ELF-1 (cell line): ENCODE measurements around the gene ATP1B3.
"Not testable (repeated sequence)": the region's sequence is repeated elsewhere in the genome, so short reads cannot be mapped to it uniquely, and the experiment has no call there.

Experiments
- DNase-seq: peaks from one replicate; pipeline ENCODE4 v3.0.0-alpha.2; 2016; ENCODE audit warnings: low read depth, low spot score

The ATP1B3 gene

GRCh38 chr3:141876381-141876890 lies at the start of gene ATP1B3:
Gene ATP1B3, plus strand, starts transcription at chr3:141876643. Its CDS starts 159 bp downstream, at chr3:141876802.
- peak; percentile 78 for DNase-seq

- DNase-seq, result no peak
Measured at GRCh38 chr3:141828487-141828886, 48.0 kb upstream of the ATP1B3 start.

GRCh38 chr3:141828890-141829289 lies 47.6 kb upstream of the ATP1B3 start:
- DNase-seq, result peak; percentile 93

GRCh38 chr3:141830508-141830907 lies 45.9 kb upstream of the ATP1B3 start:
- DNase-seq, result peak; percentile 54

- no peak for DNase-seq
Measured at GRCh38 chr3:141834292-141834691, 42.2 kb upstream of the ATP1B3 start.

- no peak for DNase-seq
Measured at GRCh38 chr3:141835557-141836229, 40.8 kb upstream of the ATP1B3 start.

- DNase-seq, result no peak
Measured at GRCh38 chr3:141839389-141839788, 37.1 kb upstream of the ATP1B3 start.

- no peak for DNase-seq
Measured at GRCh38 chr3:141840737-141841544, 35.5 kb upstream of the ATP1B3 start.

GRCh38 chr3:141844108-141844507 lies 32.3 kb upstream of the ATP1B3 start:
- DNase-seq, result no peak

GRCh38 chr3:141844812-141845211 lies 31.6 kb upstream of the ATP1B3 start:
- DNase-seq, result no peak

- DNase-seq, result peak; percentile 64
Measured at GRCh38 chr3:141845407-141846049, 30.9 kb upstream of the ATP1B3 start.

GRCh38 chr3:141846050-141846433 lies 30.4 kb upstream of the ATP1B3 start:
- DNase-seq, result no peak

- not testable (repeated sequence) for DNase-seq
Measured at GRCh38 chr3:141848159-141848748, 28.2 kb upstream of the ATP1B3 start.

- DNase-seq, result no peak
Measured at GRCh38 chr3:141849056-141849815, 27.2 kb upstream of the ATP1B3 start.

- no peak for DNase-seq
Measured at GRCh38 chr3:141851411-141851810, 25.0 kb upstream of the ATP1B3 start.

- DNase-seq, result no peak
Measured at GRCh38 chr3:141853081-141853601, 23.3 kb upstream of the ATP1B3 start.

- DNase-seq, result no peak
Measured at GRCh38 chr3:141853629-141854168, 22.7 kb upstream of the ATP1B3 start.

GRCh38 chr3:141854599-141854998 lies 21.8 kb upstream of the ATP1B3 start:
- DNase-seq, result no peak

GRCh38 chr3:141858312-141858711 lies 18.1 kb upstream of the ATP1B3 start:
- no peak for DNase-seq

- no peak for DNase-seq
Measured at GRCh38 chr3:141859651-141860050, 16.8 kb upstream of the ATP1B3 start.
